ENCODE data around the gene TMEM244.
"Not testable (repeated sequence)": the region's sequence is repeated elsewhere in the genome, so short reads cannot be mapped to it uniquely, and the experiment has no call there.

TMEM244 gene

GRCh38 chr6:129812145-129812777 is 48.9 kb downstream of the TMEM244 start:
- H3K4me3 ChIP-seq (ENCODE audit: low read depth, low read length): no peak overlapping the region
- no peak for DNase-seq (ENCODE audit: low read depth)
- no peak for TF ChIP-seq CTCF (IDR thresholded peaks at IDR 0.05; ENCODE audit: low read depth, low read length)
- no peak for TF ChIP-seq MYC (IDR thresholded peaks at IDR 0.05; ENCODE audit: low read depth, low read length)
- TF ChIP-seq MAX (IDR thresholded peaks at IDR 0.05; ENCODE audit: low read depth, low read length): no peak
- TF ChIP-seq POLR2A (IDR thresholded peaks at IDR 0.05; ENCODE audit: extremely low read depth, insufficient read length): no peak

- H3K4me3 ChIP-seq (ENCODE audit: low read depth, low read length); DNase-seq (ENCODE audit: low read depth): not testable (repeated sequence)
Measured at GRCh38 chr6:129807141-129807540, 54.0 kb downstream of the TMEM244 start.

GRCh38 chr6:129802920-129803319 is 58.2 kb downstream of the TMEM244 start:
- DNase-seq (ENCODE audit: low read depth); H3K4me3 ChIP-seq (ENCODE audit: low read depth, low read length): not testable (repeated sequence)

GRCh38 chr6:129801909-129802308 is 59.2 kb downstream of the TMEM244 start:
- TF ChIP-seq POLR2A (IDR thresholded peaks at IDR 0.05; ENCODE audit: extremely low read depth, insufficient read length): no peak
- TF ChIP-seq MAX (IDR thresholded peaks at IDR 0.05; ENCODE audit: low read depth, low read length): no peak
- TF ChIP-seq MYC (IDR thresholded peaks at IDR 0.05; ENCODE audit: low read depth, low read length): no peak
- TF ChIP-seq CTCF (IDR thresholded peaks at IDR 0.05; ENCODE audit: low read depth, low read length): no peak
- DNase-seq (ENCODE audit: low read depth): no peak
- H3K4me3 ChIP-seq (ENCODE audit: low read depth, low read length): no peak overlapping the region

- DNase-seq (ENCODE audit: low read depth): no peak
- H3K4me3 ChIP-seq (ENCODE audit: low read depth, low read length): no peak overlapping the region
- TF ChIP-seq MAX (IDR thresholded peaks at IDR 0.05; ENCODE audit: low read depth, low read length): no peak
- no peak for TF ChIP-seq MYC (IDR thresholded peaks at IDR 0.05; ENCODE audit: low read depth, low read length)
- TF ChIP-seq POLR2A (IDR thresholded peaks at IDR 0.05; ENCODE audit: extremely low read depth, insufficient read length): no peak
- TF ChIP-seq CTCF (IDR thresholded peaks at IDR 0.05; ENCODE audit: low read depth, low read length): no peak
Measured at GRCh38 chr6:129795261-129795660, 65.9 kb downstream of the TMEM244 start.

- no peak overlapping the region for H3K4me3 ChIP-seq (ENCODE audit: low read depth, low read length)
- TF ChIP-seq MYC (IDR thresholded peaks at IDR 0.05; ENCODE audit: low read depth, low read length) (no peak), CTCF (IDR thresholded peaks at IDR 0.05; ENCODE audit: low read depth, low read length) (no peak), MAX (IDR thresholded peaks at IDR 0.05; ENCODE audit: low read depth, low read length) (no peak), POLR2A (IDR thresholded peaks at IDR 0.05; ENCODE audit: extremely low read depth, insufficient read length) (no peak)
- DNase-seq (ENCODE audit: low read depth): no peak
Measured at GRCh38 chr6:129793447-129793846, 67.7 kb downstream of the TMEM244 start.

GRCh38 chr6:129792049-129792448 is 69.1 kb downstream of the TMEM244 start:
- DNase-seq (ENCODE audit: low read depth): no peak
- TF ChIP-seq POLR2A (IDR thresholded peaks at IDR 0.05; ENCODE audit: extremely low read depth, insufficient read length): no peak
- no peak for TF ChIP-seq MAX (IDR thresholded peaks at IDR 0.05; ENCODE audit: low read depth, low read length)
- TF ChIP-seq CTCF (IDR thresholded peaks at IDR 0.05; ENCODE audit: low read depth, low read length): no peak
- TF ChIP-seq MYC (IDR thresholded peaks at IDR 0.05; ENCODE audit: low read depth, low read length): no peak
- H3K4me3 ChIP-seq (ENCODE audit: low read depth, low read length): no peak overlapping the region
